Measurements from ENCODE around the gene AHSA1.

The AHSA1 gene

DNA sequence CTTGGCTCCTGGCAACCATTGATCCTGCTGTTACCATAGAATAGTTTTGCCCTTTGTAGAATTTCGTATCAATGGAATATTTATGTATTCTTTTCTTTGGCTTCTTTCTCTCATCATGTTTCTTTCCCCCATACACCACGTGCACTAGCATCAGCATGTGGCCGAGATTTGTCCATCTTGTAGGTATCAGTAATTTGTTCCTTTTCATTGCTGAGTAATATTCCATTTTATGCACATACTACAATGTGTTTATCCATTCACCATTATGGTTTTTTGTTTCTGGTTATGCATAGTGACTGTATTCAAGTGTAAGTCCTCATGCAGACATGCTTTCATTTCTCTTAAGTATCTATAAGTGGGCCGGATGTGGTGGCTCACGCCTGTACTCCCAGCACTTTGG is 45.2 kb downstream of the AHSA1 start:
- TF ChIP-seq, protein P1, sequence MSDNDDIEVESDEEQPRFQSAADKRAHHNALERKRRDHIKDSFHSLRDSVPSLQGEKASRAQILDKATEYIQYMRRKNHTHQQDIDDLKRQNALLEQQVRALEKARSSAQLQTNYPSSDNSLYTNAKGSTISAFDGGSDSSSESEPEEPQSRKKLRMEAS (IDR thresholded peaks at IDR 0.05), result no peak
- TF ChIP-seq, protein P2, sequence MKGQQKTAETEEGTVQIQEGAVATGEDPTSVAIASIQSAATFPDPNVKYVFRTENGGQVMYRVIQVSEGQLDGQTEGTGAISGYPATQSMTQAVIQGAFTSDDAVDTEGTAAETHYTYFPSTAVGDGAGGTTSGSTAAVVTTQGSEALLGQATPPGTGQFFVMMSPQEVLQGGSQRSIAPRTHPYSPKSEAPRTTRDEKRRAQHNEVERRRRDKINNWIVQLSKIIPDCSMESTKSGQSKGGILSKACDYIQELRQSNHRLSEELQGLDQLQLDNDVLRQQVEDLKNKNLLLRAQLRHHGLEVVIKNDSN (IDR thresholded peaks at IDR 0.05), result no peak
- no peak for TF ChIP-seq EP300 (IDR thresholded peaks at IDR 0.05; ENCODE audit: borderline replicate concordance)
- TF ChIP-seq TAF1 (IDR thresholded peaks at IDR 0.05; ENCODE audit: low read depth), result no peak
- TF ChIP-seq ZBTB7A (IDR thresholded peaks at IDR 0.05; ENCODE audit: low read depth), result no peak
- no peak for TF ChIP-seq FOXM1 (IDR thresholded peaks at IDR 0.05; ENCODE audit: borderline replicate concordance, low read depth)
- no peak for TF ChIP-seq TEAD4 (IDR thresholded peaks at IDR 0.05)
- TF ChIP-seq CREB1 (IDR thresholded peaks at IDR 0.05; ENCODE audit: low read depth), result no peak
- TF ChIP-seq YY1 (IDR thresholded peaks at IDR 0.05; ENCODE audit: low read depth), result no peak
- TF ChIP-seq CEBPB (IDR thresholded peaks at IDR 0.05), result no peak
- no peak for TF ChIP-seq RAD21 (IDR thresholded peaks at IDR 0.05; ENCODE audit: low read depth)
- TF ChIP-seq, protein P3, sequence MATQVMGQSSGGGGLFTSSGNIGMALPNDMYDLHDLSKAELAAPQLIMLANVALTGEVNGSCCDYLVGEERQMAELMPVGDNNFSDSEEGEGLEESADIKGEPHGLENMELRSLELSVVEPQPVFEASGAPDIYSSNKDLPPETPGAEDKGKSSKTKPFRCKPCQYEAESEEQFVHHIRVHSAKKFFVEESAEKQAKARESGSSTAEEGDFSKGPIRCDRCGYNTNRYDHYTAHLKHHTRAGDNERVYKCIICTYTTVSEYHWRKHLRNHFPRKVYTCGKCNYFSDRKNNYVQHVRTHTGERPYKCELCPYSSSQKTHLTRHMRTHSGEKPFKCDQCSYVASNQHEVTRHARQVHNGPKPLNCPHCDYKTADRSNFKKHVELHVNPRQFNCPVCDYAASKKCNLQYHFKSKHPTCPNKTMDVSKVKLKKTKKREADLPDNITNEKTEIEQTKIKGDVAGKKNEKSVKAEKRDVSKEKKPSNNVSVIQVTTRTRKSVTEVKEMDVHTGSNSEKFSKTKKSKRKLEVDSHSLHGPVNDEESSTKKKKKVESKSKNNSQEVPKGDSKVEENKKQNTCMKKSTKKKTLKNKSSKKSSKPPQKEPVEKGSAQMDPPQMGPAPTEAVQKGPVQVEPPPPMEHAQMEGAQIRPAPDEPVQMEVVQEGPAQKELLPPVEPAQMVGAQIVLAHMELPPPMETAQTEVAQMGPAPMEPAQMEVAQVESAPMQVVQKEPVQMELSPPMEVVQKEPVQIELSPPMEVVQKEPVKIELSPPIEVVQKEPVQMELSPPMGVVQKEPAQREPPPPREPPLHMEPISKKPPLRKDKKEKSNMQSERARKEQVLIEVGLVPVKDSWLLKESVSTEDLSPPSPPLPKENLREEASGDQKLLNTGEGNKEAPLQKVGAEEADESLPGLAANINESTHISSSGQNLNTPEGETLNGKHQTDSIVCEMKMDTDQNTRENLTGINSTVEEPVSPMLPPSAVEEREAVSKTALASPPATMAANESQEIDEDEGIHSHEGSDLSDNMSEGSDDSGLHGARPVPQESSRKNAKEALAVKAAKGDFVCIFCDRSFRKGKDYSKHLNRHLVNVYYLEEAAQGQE (IDR thresholded peaks at IDR 0.05; ENCODE audit: low read depth), result no peak
- no peak for TF ChIP-seq EGR1 (IDR thresholded peaks at IDR 0.05)
- TF ChIP-seq TCF12 (IDR thresholded peaks at IDR 0.05; ENCODE audit: low read depth), result no peak

DNA sequence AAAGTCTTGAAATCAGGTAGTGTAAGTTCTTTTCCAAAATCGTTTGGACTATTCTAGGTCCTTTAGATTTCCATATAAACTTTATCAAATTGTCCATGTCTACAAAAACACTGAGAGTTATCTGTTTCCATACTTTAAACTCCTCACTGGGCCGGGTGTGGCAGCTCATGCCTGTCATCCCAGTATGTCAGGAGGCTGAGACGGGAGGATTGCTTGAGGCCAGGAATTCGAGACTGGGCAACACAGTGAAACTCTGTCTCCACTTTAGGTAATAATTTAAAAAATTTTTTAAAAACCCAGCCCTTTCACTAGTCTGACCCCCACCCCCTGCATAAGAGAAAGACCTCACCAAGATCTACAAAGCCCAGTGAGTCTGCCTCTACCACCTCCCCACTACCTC is 47.1 kb downstream of the AHSA1 start:
- no peak for TF ChIP-seq TCF12 (IDR thresholded peaks at IDR 0.05; ENCODE audit: low read depth)
- TF ChIP-seq CEBPB (IDR thresholded peaks at IDR 0.05), result no peak
- TF ChIP-seq RAD21 (IDR thresholded peaks at IDR 0.05; ENCODE audit: low read depth), result no peak
- TF ChIP-seq, protein P1 (IDR thresholded peaks at IDR 0.05), result no peak

DNA sequence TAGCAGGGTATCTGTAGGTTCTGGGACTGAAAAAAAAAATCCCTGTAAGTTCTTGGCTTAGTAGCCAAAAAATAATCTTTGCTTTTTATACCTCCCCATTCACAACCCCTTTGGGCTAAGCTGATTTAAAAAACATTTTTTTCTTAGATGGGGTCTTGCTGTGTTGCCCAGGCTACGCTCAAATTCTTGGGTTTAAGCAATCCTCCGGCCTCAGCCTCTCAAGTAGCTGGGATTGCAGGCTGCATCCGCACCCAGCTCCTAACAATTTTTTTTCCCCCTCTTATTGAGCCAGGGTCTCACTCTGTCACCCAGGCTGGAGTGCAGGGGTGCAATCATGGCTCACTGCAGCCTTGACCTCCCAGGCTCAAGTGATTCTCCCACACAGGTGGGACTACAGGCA is 49.9 kb downstream of the AHSA1 start:
- TF ChIP-seq, protein P1 (IDR thresholded peaks at IDR 0.05), result no peak
- TF ChIP-seq CEBPB (IDR thresholded peaks at IDR 0.05) (no peak), RAD21 (IDR thresholded peaks at IDR 0.05; ENCODE audit: low read depth) (no peak), NFIC (IDR thresholded peaks at IDR 0.05) (no peak), EP300 (IDR thresholded peaks at IDR 0.05; ENCODE audit: borderline replicate concordance) (no peak), EGR1 (IDR thresholded peaks at IDR 0.05) (no peak), FOXM1 (IDR thresholded peaks at IDR 0.05; ENCODE audit: borderline replicate concordance, low read depth) (no peak)

DNA sequence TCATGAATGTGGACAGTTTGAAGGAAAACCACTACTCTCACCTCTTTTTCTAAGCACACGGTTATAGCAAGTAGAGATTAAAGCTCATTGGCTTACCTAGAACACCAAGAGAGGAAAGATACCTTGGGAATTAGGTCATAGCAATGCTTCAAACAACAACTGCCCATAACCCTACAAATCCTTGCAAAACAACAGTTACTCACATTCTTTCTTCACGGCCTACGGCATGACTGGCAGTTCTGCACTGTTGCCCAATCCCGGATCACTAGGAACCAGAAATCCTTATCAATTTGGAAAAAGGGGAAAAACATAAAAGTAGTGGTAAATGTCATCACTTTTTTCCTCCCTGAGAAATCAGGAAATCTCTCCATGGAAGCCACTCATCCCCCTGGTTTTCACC is 50.4 kb downstream of the AHSA1 start:
- TF ChIP-seq FOXM1 (IDR thresholded peaks at IDR 0.05; ENCODE audit: borderline replicate concordance, low read depth), result no peak
- TF ChIP-seq YY1 (IDR thresholded peaks at IDR 0.05; ENCODE audit: low read depth), result no peak
- TF ChIP-seq TEAD4 (IDR thresholded peaks at IDR 0.05), result no peak
- TF ChIP-seq, protein P1 (IDR thresholded peaks at IDR 0.05), result no peak
- TF ChIP-seq EGR1 (IDR thresholded peaks at IDR 0.05), result no peak
- TF ChIP-seq TCF12 (IDR thresholded peaks at IDR 0.05; ENCODE audit: low read depth), result no peak
- no peak for TF ChIP-seq CEBPB (IDR thresholded peaks at IDR 0.05)
- TF ChIP-seq, protein P3 (IDR thresholded peaks at IDR 0.05; ENCODE audit: low read depth), result no peak
- TF ChIP-seq ZBTB7A (IDR thresholded peaks at IDR 0.05; ENCODE audit: low read depth), result no peak
- no peak for TF ChIP-seq EP300 (IDR thresholded peaks at IDR 0.05; ENCODE audit: borderline replicate concordance)
- TF ChIP-seq CREB1 (IDR thresholded peaks at IDR 0.05; ENCODE audit: low read depth), result no peak
- TF ChIP-seq, protein P2 (IDR thresholded peaks at IDR 0.05), result no peak
- no peak for TF ChIP-seq NFIC (IDR thresholded peaks at IDR 0.05)
- no peak for TF ChIP-seq RAD21 (IDR thresholded peaks at IDR 0.05; ENCODE audit: low read depth)

DNA sequence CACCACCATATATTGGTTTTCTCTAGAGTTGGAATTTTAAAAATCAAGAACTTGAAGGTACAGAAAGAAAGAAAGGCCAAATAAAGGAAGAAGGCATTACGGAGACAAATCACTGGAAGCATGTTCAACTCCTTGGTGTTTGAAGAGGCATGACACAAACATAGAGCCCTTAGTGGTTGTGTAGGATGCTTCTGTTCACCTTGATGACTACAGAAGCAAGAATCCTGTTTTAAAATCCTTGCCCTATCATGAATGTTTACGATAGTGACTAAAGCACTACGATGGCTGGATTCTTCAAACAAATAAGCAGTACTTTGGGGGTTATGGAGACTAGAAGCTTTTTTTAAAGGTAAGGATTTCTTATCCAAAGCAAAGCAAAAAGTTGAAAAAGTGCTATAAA is 51.0 kb downstream of the AHSA1 start:
- TF ChIP-seq TCF12 (IDR thresholded peaks at IDR 0.05; ENCODE audit: low read depth) (no peak), CEBPB (IDR thresholded peaks at IDR 0.05) (no peak), NFIC (IDR thresholded peaks at IDR 0.05) (no peak), YY1 (IDR thresholded peaks at IDR 0.05; ENCODE audit: low read depth) (no peak), EGR1 (IDR thresholded peaks at IDR 0.05) (no peak), EP300 (IDR thresholded peaks at IDR 0.05; ENCODE audit: borderline replicate concordance) (no peak), TEAD4 (IDR thresholded peaks at IDR 0.05) (no peak), FOXM1 (IDR thresholded peaks at IDR 0.05; ENCODE audit: borderline replicate concordance, low read depth) (no peak), RAD21 (IDR thresholded peaks at IDR 0.05; ENCODE audit: low read depth) (no peak), ZBTB7A (IDR thresholded peaks at IDR 0.05; ENCODE audit: low read depth) (no peak), CREB1 (IDR thresholded peaks at IDR 0.05; ENCODE audit: low read depth) (no peak), TAF1 (IDR thresholded peaks at IDR 0.05; ENCODE audit: low read depth) (no peak)
- TF ChIP-seq, protein P3 (IDR thresholded peaks at IDR 0.05; ENCODE audit: low read depth), result no peak
- TF ChIP-seq, protein P2 (IDR thresholded peaks at IDR 0.05), result no peak
- TF ChIP-seq, protein P1 (IDR thresholded peaks at IDR 0.05), result no peak
